NCI-H69 (cell line): ENCODE data around the gene MGRN1.

Source experiments
- DNase-seq: peaks from one replicate; lab custom pipeline; 2025; lab: John Stamatoyannopoulos, UW

Gene MGRN1

GRCh38 chr16:4699046-4699556, 74.5 kb downstream of the MGRN1 start:
- no peak for DNase-seq

GRCh38 chr16:4700380-4700996, 75.9 kb downstream of the MGRN1 start:
- DNase-seq, result no peak

GRCh38 chr16:4700997-4701743, 76.5 kb downstream of the MGRN1 start:
- DNase-seq, result no peak

- DNase-seq, result no peak
These were observed 77.3 kb downstream of the MGRN1 start for GRCh38 chr16:4701791-4702465.

GRCh38 chr16:4702466-4702808, 77.8 kb downstream of the MGRN1 start:
- DNase-seq, result no peak

- no peak for DNase-seq
These were observed 79.3 kb downstream of the MGRN1 start for GRCh38 chr16:4703906-4704305.

GRCh38 chr16:4704491-4704890, 79.9 kb downstream of the MGRN1 start:
- DNase-seq, result no peak

GRCh38 chr16:4704913-4705312, 80.3 kb downstream of the MGRN1 start:
- DNase-seq, result no peak

- no peak for DNase-seq
These were observed 82.2 kb downstream of the MGRN1 start for GRCh38 chr16:4706871-4707270.

GRCh38 chr16:4709481-4709880, 84.9 kb downstream of the MGRN1 start:
- no peak for DNase-seq

- DNase-seq, result no peak
These were observed 89.3 kb downstream of the MGRN1 start for GRCh38 chr16:4713663-4714501.

GRCh38 chr16:4714996-4715395, 90.4 kb downstream of the MGRN1 start:
- DNase-seq, result no peak

- no peak for DNase-seq
These were observed 93.8 kb downstream of the MGRN1 start for GRCh38 chr16:4718466-4718865.

GRCh38 chr16:4723071-4723767, 98.6 kb downstream of the MGRN1 start:
- no peak for DNase-seq

- DNase-seq, result no peak
These were observed 100.1 kb downstream of the MGRN1 start for GRCh38 chr16:4724661-4725270.

- DNase-seq, result no peak
These were observed 102.0 kb downstream of the MGRN1 start for GRCh38 chr16:4726616-4727015.

GRCh38 chr16:4728676-4729075, 104.0 kb downstream of the MGRN1 start:
- DNase-seq, result no peak

GRCh38 chr16:4729876-4730275, 105.2 kb downstream of the MGRN1 start:
- DNase-seq, result no peak

- DNase-seq, result peak; percentile 25
These were observed 108.7 kb downstream of the MGRN1 start for GRCh38 chr16:4733211-4733742.

GRCh38 chr16:4733747-4734062, 109.1 kb downstream of the MGRN1 start:
- no peak for DNase-seq
